GM12878 (cell line): ENCODE results near the gene MT1G. TPM values are rescaled to one million over a fixed set of nuclear protein-coding genes. Genes with fewer than 3 reads are reported as not detected.

Source experiments
- ATAC-seq: fragments of 200-7000 bp; cut with Tn5 transposase; 3 replicates; pipeline ENCODE4 v1.9.1; 2020; ENCODE audit warnings: mild to moderate bottlenecking, moderate library complexity
- BruUV-seq: library from RNA; stranded (reverse); fragments of 400-500 nt; replicated peaks from 2 replicates; lab custom pipeline; 2021; lab: Mats Ljungman, UMichigan
- CTCF ChIA-PET: fragments of 300-600 bp; sonication (Branson Sonifier 250); formaldehyde crosslinking; extraction: SDS; loops from one replicate; lab custom pipeline; 2021; ENCODE audit warnings: inconsistent platforms; lab: Yijun Ruan, JAX
- POLR2A ChIA-PET: fragments of 350-600 bp; formaldehyde crosslinking; extraction: SDS; loops from one replicate; lab custom pipeline; 2021; ENCODE audit warnings: inconsistent platforms; lab: Charles Lee
- RAD21 ChIA-PET: fragments of 300-600 bp; sonication (Branson Sonifier 250); formaldehyde crosslinking; loops from one replicate; lab custom pipeline; 2023; ENCODE audit warnings: antibody characterized with exemption; ENCODE audit not compliant: unreplicated experiment; lab: Charles Lee
- SMC1A ChIA-PET: fragments of 300-600 bp; sonication (Branson Sonifier 250); formaldehyde crosslinking; loops from one replicate; lab custom pipeline; 2023; ENCODE audit not compliant: unreplicated experiment, uncharacterized antibody; lab: Charles Lee
- DNase-seq: peaks from one replicate; pipeline ENCODE4 v3.0.0-alpha.2; 2011; ENCODE audit warnings: low read depth, low spot score
- FAIRE-seq: peaks from 3 replicates; lab custom pipeline; 2011; peaks lifted over from hg19 to GRCh38; lab: Jason Lieb, UNC
- H2AFZ ChIP-seq: 2 replicates; pipeline ENCODE4 v1.6.0; 2011; ENCODE audit warnings: low read depth, low read length, control low read depth; ENCODE audit not compliant: control insufficient read depth
- H3K27ac ChIP-seq: 2 replicates; pipeline ENCODE4 v1.5.1; 2011; ENCODE audit warnings: control low read depth; ENCODE audit not compliant: control insufficient read depth, insufficient read depth
- H3K27me3 ChIP-seq, 2 experiments: replicated peaks in 1 of 2; 2 replicates each; pipeline versions ENCODE4 v1.6.0 to v1.6.1; 2011; ENCODE audit warnings: low read length in 1 of 2; ENCODE audit not compliant: control insufficient read depth in 2 of 2, insufficient read depth in 2 of 2
- H3K36me3 ChIP-seq, 2 experiments: 2 replicates each; pipeline ENCODE4 v1.5.1; 2011; ENCODE audit warnings: low read length in 1 of 2; ENCODE audit not compliant: control insufficient read depth in 2 of 2, insufficient read depth in 2 of 2
- H3K4me1 ChIP-seq: 2 replicates; pipeline ENCODE4 v1.6.1; 2011; ENCODE audit warnings: mild to moderate bottlenecking, low read length, moderate library complexity, mixed read lengths; ENCODE audit not compliant: control insufficient read depth, insufficient read depth
- H3K4me2 ChIP-seq: 2 replicates; pipeline ENCODE4 v1.6.0; 2011; ENCODE audit warnings: control low read depth; ENCODE audit not compliant: control insufficient read depth, insufficient read depth
- H3K4me3 ChIP-seq: fragments of 200-600 bp; sonication (generic); 2 replicates; pipeline ENCODE4 v1.5.1; 2016
- H3K79me2 ChIP-seq: 2 replicates; pipeline ENCODE4 v1.6.0; 2011; ENCODE audit warnings: low read length; ENCODE audit not compliant: control insufficient read depth, insufficient read depth
- H3K9ac ChIP-seq: 2 replicates; pipeline ENCODE4 v1.8.0; 2011; ENCODE audit warnings: low read length, control low read depth, mixed read lengths; ENCODE audit not compliant: control insufficient read depth, insufficient read depth
- H3K9me3 ChIP-seq: replicated peaks from 3 replicates; pipeline ENCODE4 v1.5.1; 2011; ENCODE audit warnings: mild to moderate bottlenecking, low read length; ENCODE audit not compliant: control insufficient read depth, insufficient read depth
- H4K20me1 ChIP-seq: 2 replicates; pipeline ENCODE4 v1.6.0; 2011; ENCODE audit not compliant: control insufficient read depth, insufficient read depth
- BRCA1 ChIP-seq: IDR thresholded peaks from 2 replicates; pipeline ENCODE4 v1.6.1; 2011; ENCODE audit warnings: low read depth, low read length, improper control_type of control experiment
- CHD1 ChIP-seq: IDR thresholded peaks from 2 replicates; pipeline ENCODE4 v1.6.1; 2012; ENCODE audit warnings: low read depth, low read length, improper control_type of control experiment
- HDGF ChIP-seq: fragments of 450-650 bp; IDR thresholded peaks from 2 replicates; pipeline ENCODE4 v1.6.1; 2016; ENCODE audit warnings: antibody characterized with exemption
- JUND ChIP-seq: IDR thresholded peaks from 2 replicates; pipeline ENCODE4 v1.6.1; 2012; ENCODE audit warnings: low read depth, mild to moderate bottlenecking, low read length, improper control_type of control experiment, moderate library complexity
- KLF5 ChIP-seq: fragments of 450-650 bp; IDR thresholded peaks from 2 replicates; pipeline ENCODE4 v1.6.1; 2014; ENCODE audit warnings: mild to moderate bottlenecking; ENCODE audit not compliant: partially characterized antibody
- NFXL1 ChIP-seq: fragments of 450-650 bp; IDR thresholded peaks from 2 replicates; pipeline ENCODE4 v1.6.1; 2017; ENCODE audit warnings: antibody characterized with exemption, mild to moderate bottlenecking, borderline replicate concordance
- NFYB ChIP-seq: IDR thresholded peaks from 2 replicates; pipeline ENCODE4 v1.6.1; 2011; ENCODE audit warnings: low read depth, mild to moderate bottlenecking, low read length, improper control_type of control experiment, moderate library complexity; ENCODE audit not compliant: insufficient read depth
- NR2C1 ChIP-seq: fragments of 450-650 bp; IDR thresholded peaks from 2 replicates; pipeline ENCODE4 v1.6.1; 2017; ENCODE audit warnings: antibody characterized with exemption, mild to moderate bottlenecking, moderate library complexity
- NR2C2 ChIP-seq: IDR thresholded peaks from 2 replicates; pipeline ENCODE4 v1.6.1; 2011; ENCODE audit warnings: borderline replicate concordance, low read depth; ENCODE audit not compliant: control insufficient read depth, insufficient read length
- PKNOX1 ChIP-seq: fragments of 450-650 bp; IDR thresholded peaks from 2 replicates; pipeline ENCODE4 v1.6.1; 2016; ENCODE audit warnings: mild to moderate bottlenecking
- RB1 ChIP-seq: fragments of 450-650 bp; formaldehyde crosslinking; IDR thresholded peaks from 2 replicates; pipeline ENCODE4 v1.6.1; 2017; ENCODE audit warnings: mild to moderate bottlenecking, borderline replicate concordance
- SIX5 ChIP-seq: IDR thresholded peaks from 2 replicates; pipeline ENCODE4 v1.6.1; 2011; ENCODE audit warnings: mild to moderate bottlenecking, low read depth, low read length, moderate library complexity; ENCODE audit not compliant: severe bottlenecking
- ZZZ3 ChIP-seq: IDR thresholded peaks from 2 replicates; pipeline ENCODE4 v1.6.1; 2011; ENCODE audit warnings: low read depth; ENCODE audit not compliant: control insufficient read depth, insufficient read length
- WGBS: methylation state at CpG from one replicate; pipeline ENCODE4 v1.1.6; 2016; ENCODE audit warnings: low lambda C conversion rate; ENCODE audit not compliant: insufficient replicate concordance, insufficient coverage; ENCODE audit errors: missing lambda C conversion rate; 5-methylcytosine and 5-hydroxymethylcytosine counted together
- in situ Hi-C: fragments of 300-500 bp; cut with MboI; formaldehyde crosslinking; loops from 9 replicates; pipeline ENCODE4 v1.14.3; 2018; ENCODE audit warnings: mixed read lengths
- intact Hi-C: fragments of 100-400 bp; cut with micrococcal nuclease; formaldehyde crosslinking; loops from one replicate; pipeline ENCODE4 v1.14.2; 2022; ENCODE audit not compliant: unreplicated experiment
- polyA plus RNA-seq, 11 experiments: library from polyadenylated mRNA; depleted of rRNA in 4 of 11; unstranded in 6 of 11; stranded (reverse) in 5 of 11; fragments of >200 nt; fragmentation: Nextera tagmentation in 4 of 11; fragmentation: Illumina TruSeq in 1 of 11; extraction: Ambion mirVana in 4 of 11; extraction: Trizol in 1 of 11; gene quantifications; 1 replicate in 1 of 11; 2 replicates in 10 of 11; pipeline versions ENCODE4 v1.2.1 to v1.2.3, GENCODE V29; 2011 to 2016; ENCODE audit warnings: inconsistent platforms in 2 of 11, missing spikeins in 2 of 11, low read depth in 1 of 11
- total RNA-seq, 4 experiments: library from RNA; depleted of rRNA in 3 of 4; stranded (reverse); fragments of >200 nt in 3 of 4; fragmentation: Illumina TruSeq in 1 of 4; extraction: Trizol in 1 of 4; gene quantifications; 2 replicates each; pipeline versions ENCODE4 v1.2.1 to v1.2.3, GENCODE V29; 2013 to 2021

MT1G gene
- total and polyA plus RNA-seq, 10 of the 15 experiments (the other 5 are each of a cell fraction or from before 2014, with no cell fraction given): 1.2 to 9.1 (median 4.6) TPM

GRCh38 chr16:56639045-56639444 lies 28.8 kb downstream of the MT1G start (continued):
- TF ChIP-seq SIX5 (no peak), PKNOX1 (no peak), CHD1 (no peak)

DNA sequence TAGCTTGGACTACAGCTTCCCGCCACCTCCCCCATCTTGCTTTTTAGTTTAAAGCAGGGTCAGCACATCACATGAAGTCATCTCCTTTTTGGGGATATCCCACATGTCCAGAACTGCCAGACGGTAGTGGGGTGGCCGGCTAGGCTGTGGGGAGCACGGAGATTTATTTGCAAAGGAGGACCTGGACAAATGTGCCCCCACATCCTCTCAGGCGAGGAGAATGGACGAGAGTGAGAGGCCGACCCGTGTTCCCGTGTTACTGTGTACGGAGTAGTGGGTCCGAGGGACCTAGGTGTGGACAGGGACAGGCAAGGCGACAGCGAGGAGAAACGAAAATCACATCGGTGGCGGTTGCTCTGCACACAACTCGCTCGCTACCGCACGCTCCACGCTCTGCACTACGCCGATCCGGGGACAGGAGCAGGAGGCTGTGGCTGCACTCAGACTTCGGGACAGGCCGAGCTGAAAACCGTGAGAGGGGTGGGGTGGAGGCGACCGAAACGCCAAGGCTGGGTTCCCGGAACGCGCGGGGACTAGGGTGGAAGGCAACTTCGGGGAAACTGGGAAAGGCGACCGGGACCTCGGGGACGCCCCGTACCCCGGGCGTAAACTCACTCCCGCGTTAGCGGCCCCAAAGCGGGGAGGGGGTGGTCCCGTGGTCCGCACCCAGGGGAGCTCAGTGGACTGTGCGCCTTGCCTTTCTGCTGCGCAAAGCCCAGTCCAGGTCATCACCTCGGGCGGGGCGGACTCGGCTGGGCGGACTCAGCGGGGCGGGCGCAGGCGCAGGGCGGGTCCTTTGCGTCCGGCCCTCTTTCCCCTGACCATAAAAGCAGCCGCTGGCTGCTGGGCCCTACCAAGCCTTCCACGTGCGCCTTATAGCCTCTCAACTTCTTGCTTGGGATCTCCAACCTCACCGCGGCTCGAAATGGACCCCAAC lies 29.8 kb downstream of the MT1G start, which contains the start of gene MT1A:
MT1A (plus strand) TSS at position 853 of the 937 bp plus-strand sequence; CDS start at position 926, 73 bp downstream.
- no peak within 1 kb of the TSS for H3K27ac ChIP-seq
- WGBS: 29% methylated on average over 64 of the region's 68 CpGs

More for the DNA sequence above, 29.8 kb downstream of the MT1G start, which contains the start of gene MT1A:
- POLR2A ChIA-PET: no interaction called here
- Histone ChIP-seq H2AFZ (no peak within 1 kb of the TSS), H3K4me3 (no peak within 1 kb of the TSS), H4K20me1 (no peaks in the 10 kb centered on the region), H3K4me1 (no peaks in the 10 kb centered on the region), H3K27me3 (peaks cover 6 to 23% of the 10 kb centered on the region in 2 experiments), H3K79me2 (no peaks in the 10 kb centered on the region), H3K4me2 (no peak within 1 kb of the TSS), H3K36me3 (no peaks in the 10 kb centered on the region), H3K9me3 (no peaks in the 10 kb centered on the region), H3K9ac (no peak within 1 kb of the TSS)
- no peak; the same call in 2 of the 3 replicates for ATAC-seq
- no peak for FAIRE-seq
- RAD21 ChIA-PET: no interaction called here
- intact Hi-C loops: no loop called here
- in situ Hi-C loops: no loop called here
- BruUV-seq: no TSS peak
- no peak for DNase-seq
- CTCF ChIA-PET: interaction anchor here (0.9 kb wide), 1 partner anchor 37 kb away, joined by 4 read pairs; no protein-coding TSS in a partner anchor
- SMC1A ChIA-PET: no interaction called here
- TF ChIP-seq HDGF (no peak), NFXL1 (no peak), ZZZ3 (no peak), NR2C2 (no peak), RB1 (no peak), KLF5 (no peak), JUND (no peak), NFYB (no peak), BRCA1 (no peak), NR2C1 (no peak)
